SW 1271 (cell line): Measurements from ENCODE around the gene TPM1.

Experiments
- DNase-seq, 2 experiments: peaks; one replicate each; lab custom pipeline; 2025; lab: John Stamatoyannopoulos, UW

The TPM1 gene

GRCh38 chr15:63054985-63055384, 12.4 kb downstream of the TPM1 start:
- no peak for DNase-seq

- no peak for DNase-seq
Observed at GRCh38 chr15:63056829-63057228, 14.3 kb downstream of the TPM1 start.

GRCh38 chr15:63057468-63058345, 15.2 kb downstream of the TPM1 start:
- no peak for DNase-seq

- no peak for DNase-seq
Observed at GRCh38 chr15:63059075-63059474, 16.5 kb downstream of the TPM1 start.

- no peak for DNase-seq
Observed at GRCh38 chr15:63059573-63060216, 17.1 kb downstream of the TPM1 start.

GRCh38 chr15:63060699-63061098, 18.2 kb downstream of the TPM1 start:
- no peak for DNase-seq

GRCh38 chr15:63061975-63062374, 19.4 kb downstream of the TPM1 start:
- DNase-seq = no peak

- DNase-seq = no peak
Observed at GRCh38 chr15:63063164-63063756, 20.7 kb downstream of the TPM1 start.

GRCh38 chr15:63063877-63064409, 21.4 kb downstream of the TPM1 start:
- no peak for DNase-seq

- no peak for DNase-seq
Observed at GRCh38 chr15:63065262-63066221, 23.0 kb downstream of the TPM1 start.

GRCh38 chr15:63066272-63066671, 23.7 kb downstream of the TPM1 start:
- DNase-seq = no peak

GRCh38 chr15:63067306-63067705, 24.8 kb downstream of the TPM1 start:
- DNase-seq = no peak

- no peak for DNase-seq
Observed at GRCh38 chr15:63067976-63068743, 25.6 kb downstream of the TPM1 start.

- no peak for DNase-seq
Observed at GRCh38 chr15:63069616-63070090, 27.1 kb downstream of the TPM1 start.

- no peak for DNase-seq
Observed at GRCh38 chr15:63070681-63071129, 28.2 kb downstream of the TPM1 start.

- DNase-seq = no peak
Observed at GRCh38 chr15:63071288-63071909, 28.9 kb downstream of the TPM1 start.

- no peak for DNase-seq
Observed at GRCh38 chr15:63072023-63072650, 29.6 kb downstream of the TPM1 start.

GRCh38 chr15:63072809-63073277, 30.3 kb downstream of the TPM1 start:
- no peak for DNase-seq

- no peak for DNase-seq
Observed at GRCh38 chr15:63073497-63074172, 31.1 kb downstream of the TPM1 start.
